Nephron (organoid): ENCODE data around the gene UCKL1.

Experiments used
- H3K27ac Mint-ChIP-seq, 3 experiments: 2 replicates each; pipeline ENCODE4 v1.8.0; 2020; ENCODE audit warnings: mixed read lengths in 3 of 3, mild to moderate bottlenecking in 2 of 3, moderate library complexity in 1 of 3
- H3K27me3 Mint-ChIP-seq: 2 replicates; pipeline ENCODE4 v1.8.0; 2021; ENCODE audit warnings: low read depth, mild to moderate bottlenecking, moderate library complexity, mixed read lengths
- H3K36me3 Mint-ChIP-seq: 2 replicates; pipeline ENCODE4 v1.8.0; 2020; ENCODE audit warnings: low read depth, mixed read lengths
- H3K4me1 Mint-ChIP-seq: 2 replicates; pipeline ENCODE4 v1.8.0; 2020; ENCODE audit warnings: mixed read lengths
- H3K4me3 Mint-ChIP-seq, 3 experiments: 2 replicates each; pipeline ENCODE4 v1.8.0; 2020; ENCODE audit warnings: mild to moderate bottlenecking in 3 of 3, mixed read lengths in 3 of 3, moderate library complexity in 2 of 3
- H3K9me3 Mint-ChIP-seq: 2 replicates; pipeline ENCODE4 v1.8.0; 2020; ENCODE audit warnings: mixed read lengths
- CTCF ChIP-seq, 3 experiments: fragments of 200-600 bp; sonication (generic); IDR thresholded peaks; one replicate each; pipeline ENCODE4 v1.5.0; 2021; ENCODE audit warnings: antibody characterized with exemption in 3 of 3; ENCODE audit not compliant: unreplicated experiment in 3 of 3

The UCKL1 gene

GRCh38 chr20:63915471-63915870 is 40.7 kb downstream of the UCKL1 start:
- no peak for TF ChIP-seq CTCF (IDR thresholded peaks at IDR 0.05; ENCODE audit: unreplicated experiment in 3 of 3)
- H3K9me3 Mint-ChIP-seq: peaks cover 4% of the 10 kb centered on the region
- H3K4me1 Mint-ChIP-seq: peaks cover 15% of the 10 kb centered on the region
- H3K27ac Mint-ChIP-seq: no peak overlapping the region
- no peak overlapping the region for H3K4me3 Mint-ChIP-seq
- no peaks in the 10 kb centered on the region for H3K27me3 Mint-ChIP-seq
- peaks cover 25% of the 10 kb centered on the region for H3K36me3 Mint-ChIP-seq

- Mint-ChIP-seq H3K27me3 (no peaks in the 10 kb centered on the region), H3K27ac (no peak overlapping the region), H3K4me1 (peaks cover 20% of the 10 kb centered on the region), H3K36me3 (peaks cover 30% of the 10 kb centered on the region), H3K4me3 (no peak overlapping the region), H3K9me3 (peaks cover 4% of the 10 kb centered on the region)
- no peak for TF ChIP-seq CTCF (IDR thresholded peaks at IDR 0.05; ENCODE audit: unreplicated experiment in 3 of 3)
These were observed 42.4 kb downstream of the UCKL1 start for GRCh38 chr20:63913768-63914167.

- no peaks in the 10 kb centered on the region for H3K27me3 Mint-ChIP-seq
- H3K36me3 Mint-ChIP-seq: peaks cover 18% of the 10 kb centered on the region
- peaks cover 4% of the 10 kb centered on the region for H3K9me3 Mint-ChIP-seq
- H3K4me3 Mint-ChIP-seq: no peak overlapping the region
- peaks cover 26% of the 10 kb centered on the region for H3K4me1 Mint-ChIP-seq
- no peak for TF ChIP-seq CTCF (IDR thresholded peaks at IDR 0.05; ENCODE audit: unreplicated experiment in 3 of 3)
- H3K27ac Mint-ChIP-seq: peak overlapping the region in 1 of 3 experiments; percentile 33
These were observed 45.0 kb downstream of the UCKL1 start for GRCh38 chr20:63911176-63911575.

- TF ChIP-seq CTCF (IDR thresholded peaks at IDR 0.05; ENCODE audit: unreplicated experiment in 3 of 3): no peak
- no peaks in the 10 kb centered on the region for H3K9me3 Mint-ChIP-seq
- H3K36me3 Mint-ChIP-seq: peaks cover 4% of the 10 kb centered on the region
- H3K27me3 Mint-ChIP-seq: no peaks in the 10 kb centered on the region
- H3K4me3 Mint-ChIP-seq: no peak overlapping the region
- H3K27ac Mint-ChIP-seq: peak overlapping the region in 1 of 3 experiments; percentile 11
- H3K4me1 Mint-ChIP-seq: peaks cover 30% of the 10 kb centered on the region
These were observed 48.1 kb downstream of the UCKL1 start for GRCh38 chr20:63908008-63908682.

- Mint-ChIP-seq H3K27ac (no peak overlapping the region), H3K9me3 (no peaks in the 10 kb centered on the region), H3K27me3 (no peaks in the 10 kb centered on the region), H3K36me3 (no peaks in the 10 kb centered on the region), H3K4me3 (no peak overlapping the region), H3K4me1 (peaks cover 21% of the 10 kb centered on the region)
- no peak for TF ChIP-seq CTCF (IDR thresholded peaks at IDR 0.05; ENCODE audit: unreplicated experiment in 3 of 3)
These were observed 52.2 kb downstream of the UCKL1 start for GRCh38 chr20:63903796-63904561.
